Calu3 (cell line): ENCODE measurements around the gene CPEB2. TPM values are rescaled to one million over a fixed set of nuclear protein-coding genes. Genes with fewer than 3 reads are reported as not detected.

ENCODE experiments used
- BruUV-seq: library from RNA; stranded (reverse); fragments of 400-500 nt; replicated peaks from 2 replicates; lab custom pipeline; 2021; lab: Mats Ljungman, UMichigan
- CTCF ChIA-PET: fragments of 300-600 bp; sonication (Branson Sonifier 250); formaldehyde crosslinking; loops from one replicate; lab custom pipeline; 2022; ENCODE audit warnings: antibody characterized with exemption; lab: Charles Lee
- DNase-seq: peaks from one replicate; pipeline ENCODE4 v3.0.0; 2022
- H3K27ac Mint-ChIP-seq: one replicate; pipeline ENCODE4 v1.8.0; 2022; ENCODE audit warnings: mixed read lengths; ENCODE audit not compliant: unreplicated experiment
- H3K27me3 Mint-ChIP-seq: one replicate; pipeline ENCODE4 v1.8.0; 2022; ENCODE audit warnings: mixed read lengths; ENCODE audit not compliant: unreplicated experiment
- H3K36me3 Mint-ChIP-seq: one replicate; pipeline ENCODE4 v1.8.0; 2022; ENCODE audit warnings: mild to moderate bottlenecking, moderate library complexity, mixed read lengths; ENCODE audit not compliant: insufficient read depth, unreplicated experiment
- H3K4me1 Mint-ChIP-seq: one replicate; pipeline ENCODE4 v1.8.0; 2022; ENCODE audit warnings: mild to moderate bottlenecking, low read depth, mixed read lengths; ENCODE audit not compliant: unreplicated experiment
- H3K4me3 Mint-ChIP-seq: one replicate; pipeline ENCODE4 v1.8.0; 2022; ENCODE audit warnings: mild to moderate bottlenecking, low read depth, moderate library complexity, mixed read lengths; ENCODE audit not compliant: unreplicated experiment
- H3K9me3 Mint-ChIP-seq: one replicate; pipeline ENCODE4 v1.8.0; 2022; ENCODE audit warnings: low read depth, mixed read lengths; ENCODE audit not compliant: unreplicated experiment
- intact Hi-C: fragments of 100-400 bp; cut with micrococcal nuclease; formaldehyde crosslinking; loops from one replicate; pipeline ENCODE4 v1.10.0; 2022; ENCODE audit not compliant: unreplicated experiment
- total RNA-seq: library from RNA; stranded (reverse); gene quantifications from 2 replicates; pipeline ENCODE4 v1.2.3, GENCODE V29; 2022
- TF ChIP-seq, protein P1 (sequence below): fragments of 200-600 bp; IDR thresholded peaks from one replicate; pipeline ENCODE4 v1.8.0; 2022; ENCODE audit warnings: antibody characterized with exemption; ENCODE audit not compliant: unreplicated experiment

The CPEB2 gene
- total RNA-seq, 1 experiment from 2014 or later, result 7.3 TPM

DNA sequence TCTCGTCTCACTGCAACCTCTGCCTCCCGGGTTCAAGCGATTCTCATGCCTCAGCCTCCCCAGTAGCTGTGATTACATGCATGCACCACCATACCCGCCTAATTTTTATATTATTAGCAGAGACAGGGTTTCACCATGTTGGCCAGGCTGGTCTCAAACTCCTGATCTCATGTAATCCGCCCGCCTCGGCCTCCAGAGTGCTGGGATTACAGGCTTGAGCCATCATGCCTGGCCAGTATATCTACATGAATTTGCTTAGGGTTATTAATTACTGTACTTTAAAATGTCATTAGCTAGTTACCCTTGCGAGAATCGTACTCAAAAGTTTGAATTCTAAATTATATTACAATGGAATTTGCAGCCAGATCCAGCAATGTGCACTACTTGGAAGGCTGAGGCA lies 8.9 kb downstream of the CPEB2 start:
- no peaks in the 10 kb centered on the region for H3K9me3 Mint-ChIP-seq
- no peak for DNase-seq
- TF ChIP-seq, protein P1, sequence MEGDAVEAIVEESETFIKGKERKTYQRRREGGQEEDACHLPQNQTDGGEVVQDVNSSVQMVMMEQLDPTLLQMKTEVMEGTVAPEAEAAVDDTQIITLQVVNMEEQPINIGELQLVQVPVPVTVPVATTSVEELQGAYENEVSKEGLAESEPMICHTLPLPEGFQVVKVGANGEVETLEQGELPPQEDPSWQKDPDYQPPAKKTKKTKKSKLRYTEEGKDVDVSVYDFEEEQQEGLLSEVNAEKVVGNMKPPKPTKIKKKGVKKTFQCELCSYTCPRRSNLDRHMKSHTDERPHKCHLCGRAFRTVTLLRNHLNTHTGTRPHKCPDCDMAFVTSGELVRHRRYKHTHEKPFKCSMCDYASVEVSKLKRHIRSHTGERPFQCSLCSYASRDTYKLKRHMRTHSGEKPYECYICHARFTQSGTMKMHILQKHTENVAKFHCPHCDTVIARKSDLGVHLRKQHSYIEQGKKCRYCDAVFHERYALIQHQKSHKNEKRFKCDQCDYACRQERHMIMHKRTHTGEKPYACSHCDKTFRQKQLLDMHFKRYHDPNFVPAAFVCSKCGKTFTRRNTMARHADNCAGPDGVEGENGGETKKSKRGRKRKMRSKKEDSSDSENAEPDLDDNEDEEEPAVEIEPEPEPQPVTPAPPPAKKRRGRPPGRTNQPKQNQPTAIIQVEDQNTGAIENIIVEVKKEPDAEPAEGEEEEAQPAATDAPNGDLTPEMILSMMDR, result no peak
- H3K36me3 Mint-ChIP-seq, result no peaks in the 10 kb centered on the region
- H3K4me3 Mint-ChIP-seq, result no peak overlapping the region
- no peak overlapping the region for H3K27ac Mint-ChIP-seq
- CTCF ChIA-PET, result no interaction called here
- intact Hi-C loops, result no loop called here
- H3K27me3 Mint-ChIP-seq, result no peaks in the 10 kb centered on the region
- BruUV-seq, result no TSS peak
- H3K4me1 Mint-ChIP-seq, result no peaks in the 10 kb centered on the region

DNA sequence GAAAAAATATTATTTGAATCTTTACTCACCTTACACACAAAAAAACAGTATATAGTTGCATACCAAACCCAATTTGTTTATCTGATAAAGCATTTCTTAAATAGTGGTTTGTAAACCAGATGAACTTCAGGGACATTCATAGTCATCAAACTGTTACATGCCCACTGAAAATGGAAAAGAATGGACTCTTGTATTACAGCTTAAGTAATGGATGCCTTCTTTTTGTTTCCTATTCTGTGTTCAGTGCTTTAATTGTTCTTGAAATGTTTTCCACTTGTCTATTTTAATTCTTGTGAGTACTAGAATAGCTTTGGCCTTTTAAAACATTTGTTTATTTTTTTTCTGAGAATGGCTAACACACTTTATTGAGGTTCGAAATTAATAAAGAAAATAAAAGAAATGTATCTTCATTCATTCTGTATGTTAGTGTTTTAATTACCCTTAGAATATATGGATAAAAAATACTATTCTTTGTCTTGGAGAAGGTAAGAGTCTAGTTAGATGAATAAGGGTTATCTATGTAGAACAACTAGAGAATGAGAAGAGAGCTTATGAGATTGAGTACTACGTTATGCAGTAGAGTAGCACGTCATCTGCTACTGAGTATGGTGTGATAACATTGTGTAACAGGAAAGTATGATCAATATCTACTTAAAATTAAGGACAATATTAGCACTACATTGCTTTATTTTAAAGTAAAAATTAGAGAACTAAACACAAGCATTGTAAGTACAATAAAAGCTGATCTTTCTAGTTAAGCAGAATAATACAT lies 9.9 kb downstream of the CPEB2 start:
- no TSS peak for BruUV-seq
- CTCF ChIA-PET, result no interaction called here
- Mint-ChIP-seq H3K36me3 (no peaks in the 10 kb centered on the region), H3K27me3 (no peaks in the 10 kb centered on the region), H3K4me1 (no peaks in the 10 kb centered on the region), H3K4me3 (no peak overlapping the region), H3K27ac (no peak overlapping the region), H3K9me3 (no peaks in the 10 kb centered on the region)
- intact Hi-C loops, result no loop called here
- no peak for DNase-seq
- TF ChIP-seq, protein P1, result no peak

DNA sequence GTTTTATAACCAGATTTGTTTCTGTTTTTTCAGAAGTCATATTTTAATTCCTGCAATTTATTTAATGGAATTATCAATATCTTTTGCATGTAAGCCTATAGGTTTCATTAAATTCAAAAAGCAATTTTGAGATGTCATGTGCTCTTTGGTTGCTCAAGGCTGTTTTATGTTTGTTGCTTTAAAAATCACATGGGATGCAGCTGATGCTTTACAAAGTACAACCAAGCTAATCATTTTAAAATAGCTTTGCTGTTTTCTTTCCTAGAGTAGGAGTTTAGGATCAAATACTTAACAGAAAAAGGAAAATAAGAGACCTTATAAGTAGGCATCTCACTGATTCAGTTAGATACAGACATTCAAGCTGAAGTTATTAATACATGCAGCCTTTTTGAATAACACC lies 11.3 kb downstream of the CPEB2 start:
- Mint-ChIP-seq H3K36me3 (peaks cover 5% of the 10 kb centered on the region), H3K27me3 (no peaks in the 10 kb centered on the region), H3K4me1 (no peaks in the 10 kb centered on the region), H3K9me3 (no peaks in the 10 kb centered on the region), H3K4me3 (no peak overlapping the region), H3K27ac (no peak overlapping the region)
- no peak for DNase-seq
- TF ChIP-seq, protein P1, result no peak
- CTCF ChIA-PET, result no interaction called here
- intact Hi-C loops, result no loop called here
- no TSS peak for BruUV-seq

DNA sequence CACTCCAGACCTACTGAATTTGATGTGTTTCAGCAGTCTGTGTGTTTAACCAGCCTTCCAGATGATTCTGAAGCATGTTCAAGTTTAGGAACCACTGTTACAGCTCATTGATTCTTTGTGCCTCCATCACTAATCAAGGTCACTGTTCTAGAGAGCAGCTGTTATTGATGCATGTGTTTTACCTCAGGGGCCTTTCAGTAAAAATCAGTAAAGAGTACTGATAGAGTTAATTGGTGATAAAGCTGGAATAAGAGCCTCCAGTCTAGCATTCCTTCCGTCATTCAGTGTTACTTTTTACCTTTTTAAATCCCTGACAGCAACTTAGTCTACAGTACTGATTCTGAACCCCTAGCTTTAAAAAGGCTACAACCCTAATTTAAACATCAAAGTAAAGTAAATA lies 12.9 kb downstream of the CPEB2 start:
- DNase-seq, result no peak
- no peaks in the 10 kb centered on the region for H3K4me1 Mint-ChIP-seq
- peaks cover 5% of the 10 kb centered on the region for H3K36me3 Mint-ChIP-seq
- intact Hi-C loops, result no loop called here
- no peak overlapping the region for H3K27ac Mint-ChIP-seq
- no peaks in the 10 kb centered on the region for H3K9me3 Mint-ChIP-seq
- BruUV-seq, result no TSS peak
- no peak overlapping the region for H3K4me3 Mint-ChIP-seq
- no peaks in the 10 kb centered on the region for H3K27me3 Mint-ChIP-seq
- TF ChIP-seq, protein P1, result no peak
- CTCF ChIA-PET, result no interaction called here
